ENCODE data around the gene CARM1. TPM values are rescaled to one million over a fixed set of nuclear protein-coding genes. Genes with fewer than 3 reads are reported as not detected.

CARM1 gene
- total RNA-seq, 1 experiment from 2014 or later = 63.7 TPM

GRCh38 chr19:10884274-10884673 lies 12.9 kb downstream of the CARM1 start:
- ChIA-PET POLR2A (ENCODE audit: unreplicated experiment) (interaction anchor here (0.6 to 0.7 kb wide), 2 partner anchors 12 kb away, joined by 3 to 4 read pairs; no protein-coding TSS in a partner anchor), CTCF (interaction anchor here (0.6 kb wide), 1 partner anchor 26 kb away, joined by 4 read pairs; no protein-coding TSS in a partner anchor)
- H3F3A ChIP-seq (ENCODE audit: insufficient read depth, low read depth) = peaks cover 18% of the 10 kb centered on the region
- no peak overlapping the region for H2AFZ ChIP-seq
- intact Hi-C loops (cut with micrococcal nuclease; ENCODE audit: unreplicated experiment) = no loop called here
- peaks cover 76% of the 10 kb centered on the region for H3K79me2 ChIP-seq (ENCODE audit: low read depth)
- H3K9me2 ChIP-seq (ENCODE audit: insufficient read depth) = no peaks in the 10 kb centered on the region
- no peaks in the 10 kb centered on the region for H3K9me3 ChIP-seq (ENCODE audit: insufficient read depth, low read depth)
- H4K20me1 ChIP-seq (ENCODE audit: insufficient read depth) = no peaks in the 10 kb centered on the region; the same call in 1 of the 2 replicates
- peaks cover 12% of the 10 kb centered on the region for H3K4me1 ChIP-seq (replicated peaks; ENCODE audit: insufficient read depth)
- H3K27ac ChIP-seq = no peak overlapping the region
- H3K4me3 ChIP-seq = no peak overlapping the region
- peak; percentile 33 to 51 for DNase-seq
- TF ChIP-seq EZH2 (IDR thresholded peaks at IDR 0.05; ENCODE audit: low read depth) (no peak), CTCF (conservative IDR thresholded peaks at IDR 0.05) (no peak)
- H3K27me3 ChIP-seq (ENCODE audit: insufficient read depth, low read depth) = no peaks in the 10 kb centered on the region
- no TSS peak for BruUV-seq (replicated peaks)
- H3K36me3 ChIP-seq (ENCODE audit: low read depth) = no peaks in the 10 kb centered on the region
- H3K4me2 ChIP-seq = no peak overlapping the region

GRCh38 chr19:10885201-10886169 lies 14.1 kb downstream of the CARM1 start:
- no peak for DNase-seq
- peaks cover 21% of the 10 kb centered on the region for H3F3A ChIP-seq (ENCODE audit: insufficient read depth, low read depth)
- intact Hi-C loops (cut with micrococcal nuclease; ENCODE audit: unreplicated experiment) = no loop called here
- peaks cover 64% of the 10 kb centered on the region for H3K79me2 ChIP-seq (ENCODE audit: low read depth)
- H3K27me3 ChIP-seq (ENCODE audit: insufficient read depth, low read depth) = no peaks in the 10 kb centered on the region
- no peak overlapping the region for H3K4me2 ChIP-seq
- 0 out of 2 replicates have a peak, but pooled peaks cover 6% of the 10 kb centered on the region for H3K4me1 ChIP-seq (replicated peaks; ENCODE audit: insufficient read depth)
- CTCF ChIA-PET = interaction anchor here (1.1 kb wide), 1 partner anchor 56 kb away, joined by 12 read pairs; no protein-coding TSS in a partner anchor
- POLR2A ChIA-PET (ENCODE audit: unreplicated experiment) = no interaction called here
- no TSS peak for BruUV-seq (replicated peaks)
- H4K20me1 ChIP-seq (ENCODE audit: insufficient read depth) = no peaks in the 10 kb centered on the region; the same call in 1 of the 2 replicates
- H3K27ac ChIP-seq = no peak overlapping the region
- no peak overlapping the region for H2AFZ ChIP-seq
- H3K4me3 ChIP-seq = no peak overlapping the region
- H3K36me3 ChIP-seq (ENCODE audit: low read depth) = no peaks in the 10 kb centered on the region
- TF ChIP-seq CTCF (conservative IDR thresholded peaks at IDR 0.05) = no peak
- no peak for TF ChIP-seq EZH2 (IDR thresholded peaks at IDR 0.05; ENCODE audit: low read depth)
- H3K9me2 ChIP-seq (ENCODE audit: insufficient read depth) = no peaks in the 10 kb centered on the region
- H3K9me3 ChIP-seq (ENCODE audit: insufficient read depth, low read depth) = no peaks in the 10 kb centered on the region

GRCh38 chr19:10887616-10888367 lies 16.4 kb downstream of the CARM1 start:
- Histone ChIP-seq H3K4me3 (no peak overlapping the region), H3K4me2 (no peak overlapping the region), H3K9me2 (ENCODE audit: insufficient read depth) (no peaks in the 10 kb centered on the region), H2AFZ (no peak overlapping the region), H4K20me1 (ENCODE audit: insufficient read depth) (peaks cover 12% of the 10 kb centered on the region), H3K36me3 (ENCODE audit: low read depth) (no peaks in the 10 kb centered on the region), H3K79me2 (ENCODE audit: low read depth) (peaks cover 64% of the 10 kb centered on the region), H3K9me3 (ENCODE audit: insufficient read depth, low read depth) (no peaks in the 10 kb centered on the region), H3K27me3 (ENCODE audit: insufficient read depth, low read depth) (no peaks in the 10 kb centered on the region), H3K27ac (no peak overlapping the region), H3F3A (ENCODE audit: insufficient read depth, low read depth) (peaks cover 21% of the 10 kb centered on the region), H3K4me1 (replicated peaks; ENCODE audit: insufficient read depth) (0 out of 2 replicates have a peak, but pooled peaks cover 6% of the 10 kb centered on the region)
- CTCF ChIA-PET = interaction anchor here (0.6 to 0.8 kb wide), 2 partner anchors 23 to 70 kb away, joined by 3 read pairs; no protein-coding TSS in a partner anchor
- intact Hi-C loops (cut with micrococcal nuclease; ENCODE audit: unreplicated experiment) = no loop called here
- DNase-seq = no peak
- POLR2A ChIA-PET (ENCODE audit: unreplicated experiment) = no interaction called here
- no TSS peak for BruUV-seq (replicated peaks)
- TF ChIP-seq CTCF (conservative IDR thresholded peaks at IDR 0.05) (no peak), EZH2 (IDR thresholded peaks at IDR 0.05; ENCODE audit: low read depth) (no peak)
